ENCODE data around the gene MYPOP.

The MYPOP gene

DNA sequence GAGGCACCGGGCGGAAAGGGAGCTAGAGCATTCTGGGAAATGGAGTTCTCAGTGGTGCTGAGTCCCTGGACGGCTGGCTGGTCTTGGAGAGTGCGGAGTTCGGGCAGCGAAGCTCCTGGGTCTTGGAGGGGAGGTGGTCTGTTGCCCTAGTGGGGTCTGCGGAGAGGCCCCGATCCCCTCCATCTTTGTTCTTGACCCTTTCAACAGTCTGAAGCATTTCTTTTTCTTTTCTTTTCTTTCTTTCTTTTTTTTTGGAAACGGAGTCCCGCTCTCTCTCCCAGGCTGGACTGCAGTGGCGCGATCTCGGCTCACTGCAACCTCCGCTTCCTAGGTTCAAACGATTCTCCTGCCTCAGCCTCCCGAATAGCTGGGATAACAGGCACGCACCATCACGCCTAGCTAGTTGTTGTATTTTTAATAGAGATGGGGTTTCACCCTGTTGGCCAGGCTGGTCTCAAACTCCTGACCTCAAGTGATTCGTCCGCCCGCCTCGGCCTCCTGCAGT lies 39.0 kb downstream of the MYPOP start:
- DNase-seq (ENCODE audit: low read depth), result no peak

DNA sequence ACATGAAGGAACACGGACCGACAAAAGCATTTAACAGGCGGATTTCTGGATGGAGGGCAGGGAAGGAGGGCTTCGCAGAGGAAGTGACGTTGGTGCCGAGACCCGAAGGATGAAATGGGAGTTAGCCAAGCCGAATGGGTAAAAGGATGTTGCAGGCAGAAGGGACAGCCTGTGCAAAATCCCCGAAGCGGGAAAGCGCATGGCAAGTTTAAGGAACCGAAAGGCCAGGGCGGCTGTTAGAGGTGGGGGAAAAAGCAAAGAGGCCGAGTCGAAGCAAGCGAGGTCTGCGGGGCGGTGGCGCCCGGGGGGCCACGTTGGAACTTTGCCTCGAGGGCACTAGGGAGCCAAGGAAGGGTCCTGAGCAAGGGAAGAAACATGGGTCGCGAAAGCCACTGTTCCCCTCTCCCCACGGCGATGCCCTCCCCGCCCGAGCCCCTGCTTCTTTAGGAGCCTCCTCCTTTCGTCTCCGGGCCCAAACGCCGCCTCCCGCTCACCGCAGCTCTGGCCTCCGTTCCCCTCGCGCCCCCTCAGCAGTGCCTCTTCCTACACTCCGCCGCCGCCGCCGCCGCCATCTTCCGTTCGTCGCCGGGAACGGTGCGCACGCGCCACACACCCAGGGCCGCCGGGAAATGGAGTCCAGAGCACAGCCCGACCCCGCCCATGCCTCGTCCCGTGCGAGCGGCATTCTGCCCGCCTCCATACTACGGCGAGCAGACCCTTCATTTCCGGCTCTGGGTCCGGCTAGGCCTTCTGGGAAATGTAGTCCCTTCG lies 39.7 kb downstream of the MYPOP start, which contains the start of gene SYMPK:
Gene SYMPK, minus strand, starts transcription at position 584 of the 771 bp plus-strand sequence. CDS start 8,652 bp downstream, outside the sequence.
- DNase-seq (ENCODE audit: low read depth), result peak; percentile 98

GRCh38 chr19:45862271-45862563 lies 40.2 kb downstream of the MYPOP start:
- no peak for DNase-seq (ENCODE audit: low read depth)

DNA sequence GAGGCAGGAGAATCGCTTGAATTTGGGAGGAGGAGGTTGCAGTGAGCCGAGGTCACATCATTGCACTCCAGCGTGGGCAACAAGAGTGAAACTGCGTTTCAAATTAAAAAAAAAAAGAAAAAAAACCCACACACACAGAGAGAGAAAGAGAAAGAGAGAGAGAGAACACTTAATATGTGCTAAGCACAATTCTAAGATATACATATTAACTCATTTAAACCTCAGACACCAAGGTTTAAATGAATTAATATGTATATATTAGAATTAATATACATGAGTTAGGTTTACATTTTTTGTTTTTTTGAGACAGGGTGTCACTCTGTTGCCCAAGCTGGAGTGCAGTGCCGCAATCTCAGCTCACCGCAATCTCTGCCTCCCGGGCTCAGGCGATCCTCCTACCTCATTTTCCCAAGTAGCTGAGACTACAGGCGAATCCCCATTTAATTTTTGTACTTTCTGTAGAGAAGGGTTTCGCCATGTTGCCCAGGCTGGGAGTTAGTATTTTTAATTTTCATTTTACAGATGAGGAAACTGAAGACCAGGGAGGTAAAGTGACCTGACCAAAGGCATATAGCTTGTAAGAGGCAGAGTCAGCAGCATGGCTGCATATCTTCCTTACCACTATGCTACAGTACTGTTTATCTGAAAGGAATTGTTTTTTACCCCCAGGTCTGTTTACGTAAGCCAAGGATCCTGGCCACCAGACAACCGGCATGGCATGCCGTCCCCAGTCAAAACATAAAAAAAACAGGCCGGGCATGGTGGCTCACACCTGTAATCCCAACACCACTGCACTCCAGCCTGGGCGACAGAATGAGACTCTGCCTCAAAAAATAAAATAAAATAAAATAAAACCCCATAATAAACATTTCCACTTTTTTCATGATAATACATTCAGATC lies 41.8 kb downstream of the MYPOP start:
- DNase-seq (ENCODE audit: low read depth), result no peak

DNA sequence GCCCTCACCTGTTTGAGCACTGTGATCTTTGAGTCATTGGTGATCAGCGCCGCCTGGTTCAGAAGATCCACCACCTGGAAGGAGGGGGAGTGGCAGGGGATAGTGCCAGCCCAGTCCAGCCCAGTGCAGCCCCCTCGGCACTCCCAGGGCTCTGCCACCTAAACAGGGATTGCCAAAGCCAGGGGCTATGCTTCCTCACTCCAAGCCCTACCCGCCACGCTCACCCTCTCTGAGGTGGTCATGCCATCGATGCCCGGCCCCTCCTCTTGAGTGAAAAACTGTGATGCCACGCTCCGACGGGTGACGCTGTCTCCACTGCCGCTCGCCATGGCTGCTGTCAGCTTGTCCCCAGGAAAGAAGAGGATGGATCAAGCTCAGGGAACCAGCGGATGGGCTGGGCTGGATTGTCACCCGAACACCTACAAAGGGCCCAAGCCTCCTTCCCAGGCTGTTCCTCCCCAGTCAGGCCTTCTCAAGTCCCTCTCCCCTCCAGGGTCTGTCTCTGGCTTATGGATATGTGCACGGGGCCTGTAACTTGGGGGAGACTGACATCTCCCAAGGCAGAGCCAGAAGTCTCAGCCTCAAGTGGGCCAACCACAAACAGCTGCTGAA lies 48.1 kb downstream of the MYPOP start:
- DNase-seq (ENCODE audit: low read depth), result no peak

GRCh38 chr19:45852983-45853382 lies 49.4 kb downstream of the MYPOP start:
- DNase-seq (ENCODE audit: low read depth), result no peak

GRCh38 chr19:45852145-45852750 lies 50.2 kb downstream of the MYPOP start:
- DNase-seq (ENCODE audit: low read depth), result no peak

DNA sequence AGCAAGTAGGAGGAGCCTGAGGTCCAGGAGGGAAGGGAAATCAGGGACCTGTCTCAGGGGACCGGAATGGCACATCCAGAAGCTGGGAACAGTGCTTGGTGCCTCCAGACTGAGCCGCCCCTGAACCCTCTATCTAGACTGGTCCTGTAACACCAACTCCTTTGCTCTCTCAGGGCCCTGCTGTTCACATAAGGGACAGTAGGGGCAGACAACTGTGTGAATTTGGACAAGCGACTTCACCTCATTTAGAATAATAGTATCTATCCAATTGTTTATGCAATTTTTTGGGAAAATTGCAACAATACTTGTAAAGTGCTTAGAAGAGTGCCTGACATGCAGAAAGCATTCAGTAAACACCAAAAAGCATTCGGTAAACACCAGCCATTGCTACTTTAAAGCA lies 53.5 kb downstream of the MYPOP start:
- no peak for DNase-seq (ENCODE audit: low read depth)

GRCh38 chr19:45847663-45848062 lies 54.8 kb downstream of the MYPOP start:
- DNase-seq (ENCODE audit: low read depth), result no peak

- no peak for DNase-seq (ENCODE audit: low read depth)
Observed at GRCh38 chr19:45842198-45842597, 60.2 kb downstream of the MYPOP start.

Data from activated T-cell treated with anti-CD3 and anti-CD28 coated beads for 24 hours (primary cell).